MM.1S (cell line): ENCODE measurements around the gene YBEY.

Experiments
- DNase-seq: peaks from one replicate; pipeline ENCODE4 v3.0.0-alpha.2; 2015
- H2AFZ ChIP-seq: fragments of 300-600 bp; sonication (generic); 2 replicates; pipeline ENCODE4 v1.6.0; 2016; ENCODE audit warnings: antibody characterized with exemption, low read length
- H3F3A ChIP-seq: fragments of 300-600 bp; sonication (generic); 2 replicates; pipeline ENCODE4 v1.6.1; 2016; ENCODE audit warnings: mild to moderate bottlenecking, antibody characterized with exemption, low read length, moderate library complexity, mixed read lengths; ENCODE audit not compliant: insufficient read depth
- H3K27ac ChIP-seq: fragments of 300-600 bp; sonication (generic); 2 replicates; pipeline ENCODE4 v1.5.1; 2016; ENCODE audit warnings: mild to moderate bottlenecking, low read length
- H3K27me3 ChIP-seq: fragments of 300-600 bp; sonication (generic); replicated peaks from 2 replicates; pipeline ENCODE4 v1.6.0; 2016; ENCODE audit warnings: low read length; ENCODE audit not compliant: insufficient read depth
- H3K36me3 ChIP-seq: fragments of 300-600 bp; sonication (generic); replicated peaks from 2 replicates; pipeline ENCODE4 v1.6.1; 2016; ENCODE audit warnings: mild to moderate bottlenecking, low read length, mixed read lengths; ENCODE audit not compliant: insufficient read depth
- H3K4me1 ChIP-seq: fragments of 300-600 bp; sonication (generic); 2 replicates; pipeline ENCODE4 v1.6.1; 2016; ENCODE audit warnings: low read length, mixed read lengths
- H3K4me2 ChIP-seq: fragments of 300-600 bp; sonication (generic); 2 replicates; pipeline ENCODE4 v1.6.0; 2016; ENCODE audit warnings: low read depth, low read length
- H3K4me3 ChIP-seq: fragments of 300-600 bp; sonication (generic); 2 replicates; pipeline ENCODE4 v1.5.1; 2016; ENCODE audit warnings: low read length, mixed read lengths
- H3K79me2 ChIP-seq: fragments of 300-600 bp; sonication (generic); 2 replicates; pipeline ENCODE4 v1.6.1; 2016; ENCODE audit warnings: mixed run types, low read length, mixed read lengths
- H3K9ac ChIP-seq: fragments of 300-600 bp; sonication (generic); 2 replicates; pipeline ENCODE4 v1.6.1; 2016; ENCODE audit warnings: low read length, mixed read lengths
- H3K9me2 ChIP-seq: fragments of 300-600 bp; sonication (generic); replicated peaks from 2 replicates; pipeline ENCODE4 v1.6.1; 2016; ENCODE audit warnings: mild to moderate bottlenecking, low read length, mixed read lengths; ENCODE audit not compliant: insufficient read depth
- H3K9me3 ChIP-seq: fragments of 300-600 bp; sonication (generic); replicated peaks from 2 replicates; pipeline ENCODE4 v1.6.1; 2016; ENCODE audit warnings: mild to moderate bottlenecking, low read length, mixed read lengths; ENCODE audit not compliant: insufficient read depth
- H4K20me1 ChIP-seq: fragments of 300-600 bp; sonication (generic); 2 replicates; pipeline ENCODE4 v1.6.1; 2016; ENCODE audit warnings: mild to moderate bottlenecking, low read length, moderate library complexity, mixed read lengths; ENCODE audit not compliant: insufficient read depth
- CTCF ChIP-seq: fragments of 300-600 bp; sonication (generic); IDR thresholded peaks from 2 replicates; pipeline ENCODE4 v1.5.1; 2016; ENCODE audit warnings: antibody characterized with exemption, low read length, mixed read lengths
- EZH2 ChIP-seq: fragments of 300-600 bp; sonication (generic); optimal IDR thresholded peaks from 2 replicates; pipeline ENCODE3; 2017; ENCODE audit warnings: low read depth, mild to moderate bottlenecking, antibody characterized with exemption, low read length, mixed read lengths
- EZH2phosphoT487 ChIP-seq: fragments of 300-600 bp; sonication (generic); IDR thresholded peaks from 2 replicates; pipeline ENCODE4 v1.6.1; 2018; ENCODE audit warnings: antibody characterized with exemption, low read length

The YBEY gene

GRCh38 chr21:46319186-46319585 is 33.0 kb downstream of the YBEY start:
- Histone ChIP-seq H3K36me3 (no peaks in the 10 kb centered on the region), H3K4me3 (no peak overlapping the region), H3K4me1 (peaks cover 7% of the 10 kb centered on the region), H3K9ac (no peak overlapping the region), H3K9me2 (no peaks in the 10 kb centered on the region), H3K79me2 (peaks cover 29% of the 10 kb centered on the region), H3K4me2 (no peak overlapping the region), H3K27ac (no peak overlapping the region), H2AFZ (no peak overlapping the region), H3K9me3 (no peaks in the 10 kb centered on the region), H4K20me1 (no peaks in the 10 kb centered on the region), H3K27me3 (no peaks in the 10 kb centered on the region), H3F3A (peaks cover 17% of the 10 kb centered on the region)
- TF ChIP-seq EZH2phosphoT487 (no peak), EZH2 (no peak), CTCF (no peak)
- DNase-seq, result no peak

GRCh38 chr21:46320331-46320801 is 34.2 kb downstream of the YBEY start:
- Histone ChIP-seq H3K4me3 (no peak overlapping the region), H3K9me3 (no peaks in the 10 kb centered on the region), H3F3A (peaks cover 26% of the 10 kb centered on the region), H3K27ac (no peak overlapping the region), H3K4me1 (peaks cover 8% of the 10 kb centered on the region), H3K9ac (no peak overlapping the region), H3K9me2 (no peaks in the 10 kb centered on the region), H3K4me2 (no peak overlapping the region), H3K36me3 (no peaks in the 10 kb centered on the region), H2AFZ (no peak overlapping the region), H3K27me3 (no peaks in the 10 kb centered on the region), H3K79me2 (peaks cover 38% of the 10 kb centered on the region), H4K20me1 (no peaks in the 10 kb centered on the region)
- no peak for DNase-seq
- TF ChIP-seq CTCF (no peak), EZH2phosphoT487 (no peak), EZH2 (no peak)

GRCh38 chr21:46322351-46323226 is 36.4 kb downstream of the YBEY start:
- peak; percentile 38 for DNase-seq
- no peaks in the 10 kb centered on the region for H3K36me3 ChIP-seq
- H3K79me2 ChIP-seq, result peaks cover 58% of the 10 kb centered on the region
- peaks cover 18% of the 10 kb centered on the region for H3K4me1 ChIP-seq
- H3F3A ChIP-seq, result peaks cover 29% of the 10 kb centered on the region
- no peaks in the 10 kb centered on the region for H3K27me3 ChIP-seq
- peak overlapping the region; percentile 93; the same call in 1 of the 2 replicates for H3K27ac ChIP-seq
- H3K9me3 ChIP-seq, result no peaks in the 10 kb centered on the region
- peak overlapping the region; percentile 61 for H2AFZ ChIP-seq
- peak overlapping the region; percentile 98 for H3K4me3 ChIP-seq
- TF ChIP-seq EZH2phosphoT487 (no peak), EZH2 (no peak), CTCF (no peak)
- H3K9ac ChIP-seq, result peak overlapping the region; percentile 91
- H4K20me1 ChIP-seq, result no peaks in the 10 kb centered on the region
- H3K4me2 ChIP-seq, result peak overlapping the region; percentile 91
- H3K9me2 ChIP-seq, result no peaks in the 10 kb centered on the region
